Aorta (tissue), 5 donors: Measurements from ENCODE around the gene PGAP3. TPM values are rescaled to one million over a fixed set of nuclear protein-coding genes. Genes with fewer than 3 reads are reported as not detected.
A peak's percentile ranks its signal among the peaks of the same experiment; 100 is the strongest.

Source experiments
- ATAC-seq: fragments of 200-7000 bp; cut with Tn5 transposase; one replicate; pipeline ENCODE4 v1.9.1; 2022; ENCODE audit warnings: moderate library complexity; ENCODE audit not compliant: low FRiP score
- DNase-seq, 2 donors: peaks; one replicate each; pipeline ENCODE4 v3.0.0-alpha.2; 2020
- H3K27ac ChIP-seq, 2 donors: one replicate each; pipeline ENCODE4 v1.5.1; 2013; ENCODE audit warnings: low read length in 2 of 2, mild to moderate bottlenecking in 2 of 2, moderate library complexity in 2 of 2, control low read depth in 1 of 2, inconsistent platforms in 1 of 2, low read depth in 1 of 2
- H3K27me3 ChIP-seq, 2 donors: one replicate each; pipeline ENCODE4 v1.6.1; 2013; ENCODE audit warnings: control low read depth in 1 of 2, low read length in 1 of 2, mild to moderate bottlenecking in 1 of 2, moderate library complexity in 1 of 2; ENCODE audit not compliant: insufficient read depth in 2 of 2, control insufficient read depth in 1 of 2
- H3K36me3 ChIP-seq, 2 donors: one replicate each; pipeline ENCODE4 v1.6.1; 2013; ENCODE audit warnings: control low read depth in 1 of 2, low read length in 1 of 2, mild to moderate bottlenecking in 1 of 2; ENCODE audit not compliant: insufficient read depth in 2 of 2, control insufficient read depth in 1 of 2
- H3K4me1 ChIP-seq, 2 donors: one replicate each; pipeline ENCODE4 v1.6.1; 2013; ENCODE audit warnings: low read length in 2 of 2, control low read depth in 1 of 2, mild to moderate bottlenecking in 1 of 2, moderate library complexity in 1 of 2; ENCODE audit not compliant: insufficient read depth in 2 of 2, control insufficient read depth in 1 of 2
- H3K4me3 ChIP-seq, 2 donors: one replicate each; pipeline ENCODE4 v1.5.1; 2013; ENCODE audit warnings: low read length in 2 of 2, control low read depth in 1 of 2, mild to moderate bottlenecking in 1 of 2
- H3K9me3 ChIP-seq: one replicate; pipeline ENCODE4 v1.6.1; 2013; ENCODE audit warnings: mild to moderate bottlenecking, low read length; ENCODE audit not compliant: control insufficient read depth
- WGBS, 2 donors: extraction: QIAGEN DNeasy Blood & Tissue Kit; methylation state at CpG; one replicate each; pipeline ENCODE4 v1.1.7; 2013; 5-methylcytosine and 5-hydroxymethylcytosine counted together
- intact Hi-C, 2 donors: fragments of 100-400 bp; cut with DNase I; formaldehyde crosslinking; loops; one replicate each; pipeline versions ENCODE4 v1.14.2 to v1.15.0; 2022
- polyA plus RNA-seq, 2 donors: library from polyadenylated mRNA; stranded (reverse); fragments of 200-250 nt; gene quantifications; one replicate each; pipeline ENCODE4 v1.2.3, GENCODE V29; 2013
- total RNA-seq, 2 donors: library from RNA; stranded (reverse); fragmentation: NEBNext Ultra II Directional; extraction: Animal tissue kit (Norgen Biotek cat#: 25700); gene quantifications; one replicate each; pipeline ENCODE4 v1.2.1, GENCODE V29; 2021
- donor health status: healthy with polysubstance abuse.
- donor health status: Bipolar disorder and iron deficiency.
- donor health status: DM: no; HTN: no; CAD: no.
- donor health status: DM: no; HTN: no; CAD: no.
- donor health status: DM: yes; HTN: yes; CAD: no.

The PGAP3 gene
- total and polyA plus RNA-seq, 4 donors: 13.3 to 25.5 (median 22.0) TPM

DNA sequence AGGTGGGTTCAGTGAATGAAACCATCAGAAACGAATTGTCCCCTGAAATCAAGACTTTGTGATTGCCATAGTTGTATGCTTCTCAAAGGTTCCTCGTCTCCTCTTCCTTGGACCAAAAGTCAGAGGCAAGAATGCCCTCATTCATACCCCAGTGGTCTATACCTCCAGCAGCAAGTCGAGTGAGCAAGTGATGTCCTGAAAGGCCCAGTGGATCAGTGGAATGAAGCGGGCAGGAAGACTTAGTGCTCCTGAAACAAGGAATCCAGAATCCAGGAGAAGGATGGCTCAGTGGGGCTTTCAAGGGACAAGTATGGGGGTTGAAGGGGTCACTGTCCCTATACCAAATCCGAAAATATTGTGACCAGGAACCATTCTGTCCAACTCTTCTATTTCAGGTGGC, 6.7 kb upstream of the PGAP3 start:
- intact Hi-C loops: no loop called here
- Histone ChIP-seq H3K4me3 (no peak overlapping the region), H3K36me3 (no peaks in the 10 kb centered on the region), H3K4me1 (no peaks in the 10 kb centered on the region), H3K9me3 (no peaks in the 10 kb centered on the region), H3K27ac (no peak overlapping the region), H3K27me3 (no peaks in the 10 kb centered on the region)
- ATAC-seq: no peak
- DNase-seq: no peak
- 91 to 93% methylated on average over 5 of the region's 5 CpGs for WGBS, 2 donors

- 28 to 36% methylated on average over 3 of the region's 3 CpGs for WGBS, 2 donors
- Histone ChIP-seq H3K27me3 (no peaks in the 10 kb centered on the region), H3K9me3 (no peaks in the 10 kb centered on the region), H3K27ac (no peak overlapping the region), H3K36me3 (no peaks in the 10 kb centered on the region), H3K4me1 (peaks cover 0 to 1% of the 10 kb centered on the region in 2 donors), H3K4me3 (no peak overlapping the region)
- DNase-seq (no peak), ATAC-seq (no peak)
- intact Hi-C loops: loop anchor here in 1 of 2 donors (1.0 kb wide), 1 partner anchor 10 kb away; no protein-coding TSS in a partner anchor
These were observed 1.1 kb upstream of the PGAP3 start for GRCh38 chr17:39688945-39689344.

DNA sequence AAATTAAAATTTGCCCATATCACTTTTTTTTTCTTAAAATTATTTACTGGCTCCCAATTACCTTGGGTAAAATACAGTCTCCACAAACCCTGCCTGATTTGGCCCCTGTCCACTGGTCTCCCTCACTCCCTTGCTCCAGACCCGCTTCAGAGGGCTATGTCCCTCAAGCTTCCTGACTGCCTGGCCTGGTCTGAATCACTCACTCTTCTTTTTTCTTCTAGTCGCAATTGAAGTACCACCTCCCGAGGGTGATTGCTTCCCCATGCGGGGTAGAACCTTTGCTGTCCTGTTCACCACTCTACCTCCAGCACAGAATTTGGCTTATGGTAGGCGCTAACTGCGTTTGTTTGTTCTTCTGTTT, 598 bp upstream of the PGAP3 start:
- ATAC-seq: no peak
- intact Hi-C loops: loop anchor here in 1 of 2 donors (1.0 kb wide), 1 partner anchor 11 kb away; no protein-coding TSS in a partner anchor

DNA sequence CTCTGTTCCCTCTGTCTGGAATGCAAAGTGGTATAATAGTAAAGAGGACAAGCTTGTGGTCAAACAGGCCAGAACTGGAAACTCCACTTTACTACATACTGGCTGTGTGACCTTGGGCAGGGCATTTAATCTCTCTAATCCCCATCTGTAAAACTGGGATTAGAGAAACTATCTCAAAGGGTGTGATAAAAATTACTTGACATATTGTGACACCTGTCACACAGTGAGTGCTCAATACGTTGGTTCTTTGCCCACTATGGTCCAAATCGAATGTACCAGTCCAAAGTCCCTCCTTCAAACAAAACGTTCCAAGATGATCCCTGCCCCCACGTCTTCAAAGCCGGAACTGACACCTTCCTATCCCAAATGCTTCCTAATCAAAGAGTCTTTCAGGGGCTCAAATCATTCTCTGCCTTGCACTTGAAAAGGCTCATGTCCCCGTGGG, 734 bp downstream of the PGAP3 start:
- ATAC-seq (no peak), DNase-seq (no peak)
- Histone ChIP-seq H3K27me3 (no peaks in the 10 kb centered on the region), H3K9me3 (no peaks in the 10 kb centered on the region), H3K36me3 (no peaks in the 10 kb centered on the region), H3K4me1 (peaks cover 0 to 1% of the 10 kb centered on the region in 2 donors), H3K4me3 (no peak overlapping the region), H3K27ac (no peak overlapping the region)
- intact Hi-C loops: no loop called here
- WGBS, 2 donors: 47 to 57% methylated on average over 6 of the region's 6 CpGs

More for the DNA sequence above, 598 bp upstream of the PGAP3 start:
- DNase-seq: peak in 1 of 2 donors; percentile 37
- Histone ChIP-seq H3K4me1 (peaks cover 0 to 1% of the 10 kb centered on the region in 2 donors), H3K9me3 (no peaks in the 10 kb centered on the region), H3K27me3 (no peaks in the 10 kb centered on the region), H3K27ac (peak overlapping the region in 1 of 2 donors; percentile 90), H3K4me3 (peak overlapping the region; percentile 17 to 65), H3K36me3 (no peaks in the 10 kb centered on the region)
- 5 to 14% methylated on average over 6 of the region's 6 CpGs for WGBS, 2 donors

DNA sequence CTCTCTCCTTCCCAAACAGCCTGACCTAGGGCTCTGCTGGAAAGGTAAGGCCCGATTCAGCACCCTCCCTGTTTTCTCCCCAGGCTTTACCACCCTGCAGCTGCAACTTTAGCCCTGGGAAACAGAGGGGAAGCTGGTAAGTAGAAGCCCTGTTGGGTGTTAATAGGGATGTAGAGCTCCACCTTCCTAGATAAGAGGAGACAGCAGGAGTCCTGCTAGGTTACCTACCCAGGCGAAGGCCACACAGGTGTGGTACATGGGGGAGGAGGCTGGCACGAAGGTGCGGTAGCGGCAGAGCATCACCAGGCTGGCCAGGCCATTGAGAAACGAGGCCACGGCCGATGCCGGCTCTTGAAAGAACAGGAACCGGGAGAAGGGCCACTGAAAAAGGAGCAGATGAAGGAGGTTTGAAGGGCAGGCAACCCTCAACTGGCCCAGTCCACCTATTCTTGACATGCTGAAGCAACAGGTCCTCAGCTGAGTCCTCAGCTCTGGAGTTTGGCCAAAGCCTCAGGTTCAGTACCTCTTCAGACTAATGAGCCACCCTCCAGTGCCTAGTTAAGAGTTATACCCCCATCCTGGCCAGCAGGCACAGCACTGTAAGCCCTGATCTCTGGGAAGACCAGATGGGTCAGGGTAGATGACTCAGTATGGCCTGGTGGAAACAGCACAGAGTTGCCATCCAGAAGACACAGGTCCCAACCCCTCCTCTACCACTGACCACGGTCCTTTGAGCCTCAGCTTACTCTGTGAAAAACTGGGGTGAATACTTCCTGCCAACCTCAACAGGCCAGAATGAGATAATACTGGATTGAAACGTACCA, 3.3 kb downstream of the PGAP3 start:
- Histone ChIP-seq H3K36me3 (no peaks in the 10 kb centered on the region), H3K27ac (no peak overlapping the region), H3K4me1 (peaks cover 0 to 1% of the 10 kb centered on the region in 2 donors), H3K9me3 (no peaks in the 10 kb centered on the region), H3K27me3 (no peaks in the 10 kb centered on the region), H3K4me3 (no peak overlapping the region)
- ATAC-seq (no peak), DNase-seq (no peak)
- 91 to 92% methylated on average over 12 of the region's 12 CpGs for WGBS, 2 donors
- intact Hi-C loops: no loop called here

DNA sequence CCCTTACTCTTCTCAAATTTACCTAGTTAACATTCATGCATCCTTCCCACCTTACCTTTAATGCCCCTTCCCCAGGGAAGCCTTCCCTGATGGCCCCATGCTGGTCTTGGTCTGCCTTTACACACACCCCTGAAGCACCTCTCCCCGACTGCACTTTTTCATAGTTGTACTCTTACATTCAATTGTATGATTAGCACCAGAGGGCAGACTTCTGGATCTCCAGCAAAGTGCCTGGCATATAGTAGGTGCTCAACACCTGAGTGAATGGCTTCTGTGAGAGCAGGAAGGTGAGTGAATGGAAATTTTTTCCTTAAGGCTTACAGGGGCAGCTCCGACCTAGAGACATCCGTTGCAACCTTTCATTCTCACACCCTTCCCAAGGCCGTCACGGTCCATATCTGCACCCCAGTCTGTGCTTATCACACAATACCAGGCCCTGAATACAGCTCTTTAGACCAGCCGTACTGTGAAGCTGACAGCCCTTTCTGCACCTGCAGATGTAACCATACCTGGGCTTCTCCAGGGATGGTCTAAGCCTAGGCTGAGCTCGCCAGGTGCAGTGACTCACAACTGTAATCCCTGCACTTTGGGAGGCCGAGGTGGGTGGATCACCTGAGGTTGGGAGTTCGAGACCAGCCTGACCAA, 4.4 kb downstream of the PGAP3 start:
- Histone ChIP-seq H3K4me3 (no peak overlapping the region), H3K9me3 (no peaks in the 10 kb centered on the region), H3K4me1 (no peaks in the 10 kb centered on the region), H3K36me3 (no peaks in the 10 kb centered on the region), H3K27ac (no peak overlapping the region), H3K27me3 (no peaks in the 10 kb centered on the region)
- DNase-seq (no peak), ATAC-seq (no peak)
- WGBS, 2 donors: 89 to 93% methylated on average over 9 of the region's 9 CpGs
- intact Hi-C loops: no loop called here

- 41 to 45% methylated on average over 12 of the region's 12 CpGs for WGBS, 2 donors
- Histone ChIP-seq H3K36me3 (no peaks in the 10 kb centered on the region), H3K27ac (peak overlapping the region in 1 of 2 donors; percentile 72), H3K4me3 (no peak overlapping the region), H3K4me1 (peaks cover 0 to 3% of the 10 kb centered on the region in 2 donors), H3K9me3 (no peaks in the 10 kb centered on the region), H3K27me3 (no peaks in the 10 kb centered on the region)
- intact Hi-C loops: loop anchor here in 1 of 2 donors (5.0 kb wide), 1 partner anchor 53 kb away; the partner anchor contains the start of gene MIEN1
- ATAC-seq (no peak), DNase-seq (no peak)
These were observed 8.2 kb downstream of the PGAP3 start for GRCh38 chr17:39679521-39680192.

DNA sequence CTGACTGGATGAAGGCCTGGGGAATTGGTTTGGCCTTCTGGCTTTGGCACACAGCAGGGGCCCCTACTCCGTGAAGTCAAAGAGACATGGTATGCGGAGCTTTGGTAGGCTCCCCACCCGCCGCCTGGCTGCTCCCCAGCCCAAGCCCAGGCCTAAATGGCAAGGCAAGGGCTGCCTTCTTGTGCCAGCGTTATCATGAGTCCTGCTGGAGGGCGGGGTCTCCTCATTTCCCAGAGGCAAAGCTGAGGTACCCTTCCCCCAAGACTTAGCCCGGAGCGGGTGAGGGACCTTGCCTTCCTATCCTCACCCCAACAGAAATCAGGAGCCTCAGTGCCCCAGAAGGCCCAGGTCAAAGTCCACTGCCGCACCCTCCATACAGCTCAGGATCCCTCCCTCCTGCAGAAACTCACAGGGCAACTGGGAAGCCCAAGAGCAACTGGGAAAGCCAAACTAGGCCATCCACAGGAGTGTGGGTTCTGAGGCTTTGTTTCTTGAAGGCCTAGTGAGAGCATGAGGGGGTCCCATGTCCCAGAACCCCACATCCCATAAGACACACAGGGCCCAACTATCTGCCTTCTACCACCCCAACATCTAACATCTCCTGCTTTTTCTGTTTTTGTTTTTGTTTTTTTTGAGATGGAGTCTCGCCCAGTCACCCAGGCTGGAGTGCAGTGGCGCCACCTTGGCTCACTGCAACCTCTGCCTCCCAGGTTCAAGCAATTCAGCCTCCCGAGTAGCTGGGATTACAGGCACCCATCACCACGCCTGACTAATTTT, 9.3 kb downstream of the PGAP3 start:
- WGBS, 2 donors: 68 to 75% methylated on average over 13 of the region's 13 CpGs
- intact Hi-C loops: loop anchor here in 1 of 2 donors (5.0 kb wide), 1 partner anchor 54 kb away; the partner anchor contains the start of gene MIEN1
- no peaks in the 10 kb centered on the region for H3K36me3 ChIP-seq
- DNase-seq (no peak), ATAC-seq (no peak)
- peak overlapping the region; percentile 50 to 85 for H3K27ac ChIP-seq
- peaks cover 0 to 3% of the 10 kb centered on the region in 2 donors for H3K4me1 ChIP-seq
- H3K9me3 ChIP-seq: no peaks in the 10 kb centered on the region
- H3K4me3 ChIP-seq: no peak overlapping the region
- H3K27me3 ChIP-seq: no peaks in the 10 kb centered on the region
